Endothelial cell of umbilical vein (primary cell): Measurements from ENCODE around the gene GNAO1. TPM values are rescaled to one million over a fixed set of nuclear protein-coding genes. Genes with fewer than 3 reads are reported as not detected.

Experiments
- BruUV-seq: library from RNA; stranded (reverse); fragments of 400-500 nt; replicated peaks from 2 replicates; lab custom pipeline; 2021; lab: Mats Ljungman, UMichigan
- CTCF ChIA-PET: fragments of 300-600, 350-600 bp; sonication (Branson Sonifier 250); formaldehyde crosslinking; loops from one replicate; lab custom pipeline; 2021; ENCODE audit warnings: antibody characterized with exemption, inconsistent platforms; lab: Charles Lee
- POLR2A ChIA-PET: fragments of 300-600, 350-600 bp; sonication (Branson Sonifier 250); formaldehyde crosslinking; loops from one replicate; lab custom pipeline; 2021; ENCODE audit warnings: antibody characterized with exemption, inconsistent platforms; lab: Charles Lee
- DNase-seq: peaks from one replicate; pipeline ENCODE4 v3.0.0-alpha.2; 2011; ENCODE audit warnings: low read depth, low spot score
- FAIRE-seq: peaks from 2 replicates; lab custom pipeline; 2011; peaks lifted over from hg19 to GRCh38; lab: Jason Lieb, UNC
- H2AFZ ChIP-seq: 2 replicates; pipeline ENCODE4 v1.6.0; 2012; ENCODE audit warnings: low read depth, low read length, control low read depth, inconsistent platforms
- H3K27ac ChIP-seq: 2 replicates; pipeline ENCODE4 v1.5.1; 2011; ENCODE audit warnings: low read depth, mild to moderate bottlenecking, control low read depth, low read length, moderate library complexity; ENCODE audit not compliant: insufficient read depth
- H3K27me3 ChIP-seq, 2 experiments: 2 replicates each; pipeline versions ENCODE4 v1.6.0 to v1.6.1; 2011; ENCODE audit warnings: low read length in 2 of 2, mixed read lengths in 1 of 2; ENCODE audit not compliant: control insufficient read depth in 2 of 2, insufficient read depth in 2 of 2
- H3K36me3 ChIP-seq, 2 experiments: 2 replicates in 1 of 2; 3 replicates in 1 of 2; pipeline ENCODE4 v1.5.1; 2011; ENCODE audit warnings: low read length in 2 of 2, mild to moderate bottlenecking in 1 of 2, moderate library complexity in 1 of 2; ENCODE audit not compliant: control insufficient read depth in 2 of 2, insufficient read depth in 2 of 2; ENCODE audit errors: extremely low read depth in 1 of 2
- H3K4me1 ChIP-seq: 3 replicates; pipeline ENCODE4 v1.5.1; 2011; ENCODE audit warnings: mild to moderate bottlenecking, low read length; ENCODE audit not compliant: control insufficient read depth, insufficient read depth; ENCODE audit errors: extremely low read depth
- H3K4me2 ChIP-seq: 2 replicates; pipeline ENCODE4 v1.6.1; 2011; ENCODE audit warnings: low read length, control low read depth, mixed read lengths; ENCODE audit not compliant: insufficient read depth
- H3K4me3 ChIP-seq, 3 experiments: fragments of 200-600 bp in 1 of 3; sonication (generic), shearing (Covaris generic) in 1 of 3; replicated peaks in 1 of 3; 2 replicates each; pipeline ENCODE4 v1.5.1; 2011 to 2016; ENCODE audit warnings: control low read depth in 3 of 3, low read length in 3 of 3, mild to moderate bottlenecking in 2 of 3, inconsistent platforms in 1 of 3, low read depth in 1 of 3, moderate library complexity in 1 of 3; ENCODE audit not compliant: insufficient read depth in 1 of 3
- H3K79me2 ChIP-seq: 2 replicates; pipeline ENCODE4 v1.6.0; 2012; ENCODE audit warnings: low read length, inconsistent platforms; ENCODE audit not compliant: control insufficient read depth, insufficient read depth
- H3K9ac ChIP-seq: replicated peaks from 2 replicates; pipeline ENCODE3; 2011; ENCODE audit warnings: low read length, control low read depth; ENCODE audit not compliant: insufficient read depth; ENCODE audit errors: extremely low read depth
- H3K9me1 ChIP-seq: replicated peaks from 3 replicates; pipeline ENCODE4 v1.6.0; 2011; ENCODE audit warnings: mild to moderate bottlenecking, low read length; ENCODE audit not compliant: control insufficient read depth, insufficient read depth; ENCODE audit errors: extremely low read depth
- H3K9me3 ChIP-seq: replicated peaks from 2 replicates; pipeline ENCODE4 v1.5.1; 2012; ENCODE audit warnings: low read length, inconsistent platforms; ENCODE audit not compliant: control insufficient read depth, insufficient read depth
- H4K20me1 ChIP-seq: replicated peaks from 2 replicates; pipeline ENCODE3; 2011; ENCODE audit warnings: mild to moderate bottlenecking, low read length; ENCODE audit not compliant: control insufficient read depth, insufficient read depth; ENCODE audit errors: extremely low read depth
- FOS ChIP-seq: IDR thresholded peaks from 2 replicates; pipeline ENCODE4 v1.6.1; 2011; ENCODE audit warnings: mild to moderate bottlenecking, low read length, moderate library complexity, borderline replicate concordance; ENCODE audit not compliant: insufficient read depth
- GATA2 ChIP-seq: IDR thresholded peaks from 2 replicates; pipeline ENCODE4 v1.7.0; 2011; ENCODE audit warnings: low read depth, mild to moderate bottlenecking, moderate library complexity, mixed read lengths, low read length; ENCODE audit not compliant: insufficient read length, insufficient read depth
- JUN ChIP-seq: IDR thresholded peaks from 2 replicates; pipeline ENCODE4 v1.6.1; 2011; ENCODE audit warnings: borderline replicate concordance, low read depth; ENCODE audit not compliant: insufficient read length, insufficient read depth
- MYC ChIP-seq: IDR thresholded peaks from one replicate; pipeline ENCODE4 v1.6.1; 2011; ENCODE audit warnings: mild to moderate bottlenecking, low read depth, low read length
- POLR2A ChIP-seq: IDR thresholded peaks from 2 replicates; pipeline ENCODE4 v1.6.1; 2012; ENCODE audit warnings: low read depth, mild to moderate bottlenecking, control low read depth, low read length
- POLR2AphosphoS5 ChIP-seq: IDR thresholded peaks from 2 replicates; pipeline ENCODE4 v1.6.1; 2012; ENCODE audit warnings: low read depth, mild to moderate bottlenecking, control low read depth, low read length, moderate library complexity; ENCODE audit not compliant: insufficient read depth
- dilution Hi-C: fragments of 300-500 bp; cut with MboI; formaldehyde crosslinking; loops from one replicate; pipeline ENCODE4 v1.15.0; 2019; ENCODE audit warnings: low sequenced_read_pairs; ENCODE audit not compliant: extremely low pct_ligation_motif_present
- intact Hi-C: fragments of 100-400 bp; cut with micrococcal nuclease; formaldehyde crosslinking; loops from one replicate; pipeline ENCODE4 v1.10.0; 2022
- polyA plus RNA-seq, 4 experiments: library from polyadenylated mRNA; depleted of rRNA in 3 of 4; stranded (reverse) in 3 of 4; unstranded in 1 of 4; fragments of >200 nt; gene quantifications; 2 replicates each; pipeline versions ENCODE4 v1.2.1 to v1.2.3, GENCODE V29; 2011 to 2012; ENCODE audit warnings: missing spikeins in 1 of 4
- total RNA-seq: library from RNA; stranded (reverse); gene quantifications from 2 replicates; pipeline ENCODE4 v1.2.3, GENCODE V29; 2021
- TF ChIP-seq, protein P1 (sequence below): IDR thresholded peaks from 2 replicates; pipeline ENCODE4 v1.6.1; 2011; ENCODE audit not compliant: insufficient read depth, insufficient read length

Gene GNAO1
- total and polyA plus RNA-seq, 2 donors (not counting 3 experiments of a cell fraction or from before 2014, with no cell fraction given), result not detected

GRCh38 chr16:56355221-56355620 lies 163.9 kb downstream of the GNAO1 start:
- DNase-seq (no peak), FAIRE-seq (no peak)
- Histone ChIP-seq H3K36me3 (no peaks in the 10 kb centered on the region), H4K20me1 (no peaks in the 10 kb centered on the region), H3K9me3 (no peaks in the 10 kb centered on the region), H3K4me1 (peaks cover 14% of the 10 kb centered on the region), H3K27me3 (peaks cover 0 to 3% of the 10 kb centered on the region in 2 experiments), H3K9me1 (no peaks in the 10 kb centered on the region), H3K4me3 (no peak overlapping the region), H2AFZ (no peak overlapping the region), H3K79me2 (no peaks in the 10 kb centered on the region), H3K4me2 (no peak overlapping the region), H3K27ac (no peak overlapping the region), H3K9ac (no peak overlapping the region)
- intact Hi-C loops (no loop called here), dilution Hi-C loops (no loop called here)
- POLR2A ChIA-PET, result no interaction called here
- CTCF ChIA-PET, result interaction anchor here (2.5 kb wide), 1 partner anchor 36 kb away, joined by 21 read pairs; no protein-coding TSS in a partner anchor
- BruUV-seq, result no TSS peak
- TF ChIP-seq POLR2AphosphoS5 (no peak), FOS (no peak), POLR2A (no peak), MYC (no peak), JUN (no peak), GATA2 (no peak)

DNA sequence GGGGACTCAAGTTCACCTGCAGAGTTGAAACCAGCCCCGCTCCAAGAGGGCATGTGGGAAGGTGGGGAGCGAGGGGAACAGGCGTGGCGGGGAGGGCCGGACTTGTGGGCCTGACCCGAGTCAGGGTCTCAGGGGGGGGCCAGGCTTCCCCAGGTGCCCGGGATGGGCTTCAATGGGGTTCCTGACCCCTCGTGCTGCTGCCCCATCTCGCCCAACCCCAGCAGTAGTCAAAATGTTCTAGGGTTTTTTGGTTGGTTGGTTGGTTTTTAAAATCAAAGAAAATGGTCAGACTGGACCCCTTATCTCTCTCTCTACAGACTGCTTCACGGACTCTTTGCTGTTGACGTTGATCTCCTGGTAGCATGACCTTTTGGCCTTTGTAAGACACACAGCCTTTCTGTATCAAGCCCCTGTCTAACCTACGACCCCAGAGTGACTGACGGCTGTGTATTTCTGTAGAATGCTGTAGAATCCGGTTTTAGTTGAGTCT lies 164.5 kb downstream of the GNAO1 start:
- Histone ChIP-seq H3K27ac (no peak overlapping the region), H2AFZ (peak overlapping the region; percentile 80), H3K4me2 (peak overlapping the region; percentile 89), H3K4me3 (no peak overlapping the region), H4K20me1 (no peaks in the 10 kb centered on the region), H3K9me3 (no peaks in the 10 kb centered on the region), H3K36me3 (no peaks in the 10 kb centered on the region), H3K4me1 (peaks cover 14% of the 10 kb centered on the region), H3K9me1 (no peaks in the 10 kb centered on the region), H3K9ac (peak overlapping the region; percentile 89), H3K79me2 (no peaks in the 10 kb centered on the region), H3K27me3 (peaks cover 0 to 3% of the 10 kb centered on the region in 2 experiments)
- no peak for FAIRE-seq
- TF ChIP-seq POLR2AphosphoS5, result no peak
- TF ChIP-seq, protein P1, sequence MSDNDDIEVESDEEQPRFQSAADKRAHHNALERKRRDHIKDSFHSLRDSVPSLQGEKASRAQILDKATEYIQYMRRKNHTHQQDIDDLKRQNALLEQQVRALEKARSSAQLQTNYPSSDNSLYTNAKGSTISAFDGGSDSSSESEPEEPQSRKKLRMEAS, result no peak
- TF ChIP-seq FOS, result no peak
- intact Hi-C loops (loop anchor here (1.0 to 2.0 kb wide), 4 partner anchors 24 to 412 kb away; partner anchors contain the start of gene AMFR), dilution Hi-C loops (no loop called here)
- CTCF ChIA-PET, result interaction anchor here (0.7 to 2.5 kb wide), 23 partner anchors 9 to 413 kb away, joined by 3 to 25 read pairs (median 7); no protein-coding TSS in a partner anchor
- POLR2A ChIA-PET, result no interaction called here
- DNase-seq, result no peak
- BruUV-seq, result no TSS peak
